Activated CD4-positive, alpha-beta T cell treated with anti-CD3 and anti-CD28 coated beads, Interleukin-2, Interleukin-4, amounts not matched to agents 100 ng/mL and 50 ng/mL, durations not matched to agents 16 hours and 8 hours (primary cell): ENCODE data around the gene PLA2G2D.
A peak's percentile ranks its signal among the peaks of the same experiment; 100 is the strongest.
"Not testable (repeated sequence)": the region's sequence is repeated elsewhere in the genome, so short reads cannot be mapped to it uniquely, and the experiment has no call there.

Source experiments
- DNase-seq: peaks from one replicate; pipeline ENCODE4 v3.0.0-alpha.2; 2020; ENCODE audit warnings: low spot score

Gene PLA2G2D

DNA sequence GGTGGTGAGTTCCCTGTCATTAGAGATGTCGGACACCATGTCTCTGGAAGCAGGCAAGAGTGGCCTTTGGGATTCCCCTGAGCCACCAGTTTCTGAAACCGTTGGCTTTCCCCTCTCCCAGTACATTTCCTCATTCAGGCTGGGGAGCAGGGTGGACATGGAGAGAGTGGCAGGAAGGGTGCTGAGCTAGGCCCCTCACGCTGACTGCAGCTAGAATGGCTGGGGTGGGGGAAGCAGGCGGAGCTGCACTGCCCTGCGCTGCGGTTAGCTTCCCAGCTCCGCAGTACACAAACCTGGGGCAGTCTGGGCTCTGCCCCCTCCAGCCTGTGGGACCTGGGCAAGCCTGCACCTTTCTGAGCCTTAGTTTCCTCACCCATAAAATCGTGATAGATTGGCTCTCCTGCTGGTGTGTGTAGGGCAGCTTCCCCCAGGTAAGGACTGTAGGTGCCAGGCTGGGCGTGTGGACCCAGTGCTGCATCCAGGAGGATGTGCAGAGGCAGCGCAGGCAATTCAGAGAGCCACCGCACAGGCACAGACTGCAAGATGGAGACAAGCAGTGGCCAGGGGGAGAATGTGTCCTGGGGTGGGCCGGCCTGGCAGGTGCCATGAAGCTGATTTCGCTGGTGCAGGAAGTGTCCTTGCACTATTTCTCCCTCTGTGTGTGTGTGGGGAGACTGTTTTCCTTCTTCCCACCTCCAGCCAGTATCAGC is 22.8 kb upstream of the PLA2G2D start:
- no peak for DNase-seq

DNA sequence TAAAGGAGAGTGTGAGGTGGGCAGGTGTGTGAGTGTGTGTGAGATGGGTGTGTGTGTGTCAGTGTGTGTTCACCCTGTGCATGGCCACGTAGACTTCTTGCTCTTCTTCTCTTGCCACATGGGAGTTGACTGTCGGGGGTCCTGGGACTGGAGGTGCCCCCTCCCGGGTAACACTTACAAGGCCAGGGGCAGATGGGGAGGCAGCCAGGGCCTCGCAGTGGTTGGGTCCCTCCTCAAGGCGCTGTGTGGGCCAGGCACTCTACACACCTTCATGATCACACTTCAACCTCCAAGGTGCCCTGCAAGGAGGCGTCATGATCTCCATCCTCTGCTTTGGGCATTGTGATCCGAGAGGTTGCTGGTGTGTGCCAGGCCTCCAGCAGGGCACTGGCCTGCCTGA is 22.1 kb upstream of the PLA2G2D start:
- no peak for DNase-seq

DNA sequence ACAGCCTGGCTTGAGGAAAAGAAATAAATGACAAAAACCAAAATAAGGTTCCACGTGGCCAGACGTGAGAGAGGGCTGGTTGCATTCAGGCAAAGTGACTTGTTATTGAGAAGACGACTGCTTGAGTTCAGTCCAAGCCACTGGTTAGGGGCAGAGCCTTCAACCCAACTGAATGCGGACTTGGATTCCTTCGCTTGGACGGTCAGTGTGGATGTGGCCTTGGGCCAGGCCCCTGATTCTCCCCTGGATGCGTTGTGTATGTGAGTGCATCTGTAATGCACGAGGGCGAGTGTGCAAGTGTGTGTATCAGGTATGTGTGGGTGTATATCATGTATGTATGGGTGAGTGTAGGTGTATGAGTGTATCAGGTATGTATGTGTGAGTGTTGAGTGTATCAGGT is 21.7 kb upstream of the PLA2G2D start:
- no peak for DNase-seq

DNA sequence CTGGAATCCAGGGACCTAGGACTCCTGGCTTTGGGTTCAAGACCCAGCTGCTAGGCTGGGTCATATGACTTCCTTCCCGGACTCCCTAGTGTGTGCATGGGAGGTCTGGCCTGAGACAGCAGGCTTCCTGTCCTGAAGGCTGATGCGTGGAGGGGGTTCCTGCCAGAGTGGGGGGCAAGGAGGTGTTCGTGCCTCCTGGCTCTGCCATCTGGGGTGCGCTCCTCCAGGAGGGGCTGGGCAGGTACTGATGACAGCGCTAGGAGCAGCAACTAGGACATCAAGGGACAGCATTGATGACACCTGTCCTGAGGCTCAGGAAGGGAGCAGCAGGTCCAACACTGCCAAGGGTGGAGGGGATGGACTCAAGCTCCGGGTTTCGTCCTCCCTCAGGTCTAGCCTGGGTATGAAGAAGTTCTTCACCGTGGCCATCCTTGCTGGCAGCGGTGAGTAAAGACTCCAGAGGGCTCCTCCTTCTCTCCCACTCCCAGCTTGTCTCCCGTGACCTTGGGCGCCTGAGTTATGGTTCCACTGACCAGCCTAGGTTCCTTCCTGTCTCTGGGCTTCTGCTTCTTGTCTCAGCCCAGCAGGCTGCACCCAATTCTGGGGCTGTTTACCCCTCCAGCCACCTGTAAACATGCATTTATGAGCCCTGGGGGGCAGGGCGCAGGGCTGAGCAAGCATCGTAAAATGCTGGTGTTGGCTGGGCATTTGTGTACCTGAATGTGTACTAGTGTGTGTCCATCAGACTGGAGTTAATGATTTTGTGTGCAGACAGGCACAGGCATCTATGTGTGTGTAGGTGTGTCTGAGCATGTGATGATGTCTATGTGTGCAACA is 20.7 kb upstream of the PLA2G2D start:
- DNase-seq, result no peak

DNA sequence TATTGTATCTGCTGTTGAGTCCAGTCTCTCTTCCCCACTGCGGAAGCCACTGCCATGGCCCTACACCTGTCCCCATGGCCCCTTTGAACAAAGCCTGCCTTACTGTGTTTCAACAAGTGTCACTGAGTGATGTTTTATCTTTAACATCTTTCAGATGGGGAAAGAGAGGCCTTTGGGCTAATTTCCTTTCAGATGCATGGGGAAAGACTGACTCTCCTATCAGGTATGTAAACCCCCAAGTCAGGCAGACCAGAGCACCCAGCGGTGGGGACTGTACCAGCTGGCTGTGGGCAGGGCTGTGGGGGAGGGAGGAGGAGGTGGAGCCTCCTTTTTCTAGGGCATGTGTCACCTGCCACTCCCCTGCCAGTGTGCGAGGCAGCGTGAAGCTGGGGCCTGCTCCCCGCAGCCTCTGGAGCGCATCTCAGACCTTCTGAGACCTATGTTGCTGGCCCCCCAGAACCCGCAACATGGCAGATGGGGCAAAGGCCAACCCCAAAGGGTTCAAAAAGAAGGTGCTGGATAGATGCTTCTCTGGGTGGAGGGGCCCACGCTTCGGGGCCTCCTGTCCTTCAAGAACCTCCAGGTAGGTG is 19.7 kb upstream of the PLA2G2D start, which contains the start of gene PLA2G2F:
PLA2G2F (plus strand) TSS at position 363 of the 590 bp plus-strand sequence; CDS start at position 468, 105 bp downstream.
- no peak for DNase-seq

DNA sequence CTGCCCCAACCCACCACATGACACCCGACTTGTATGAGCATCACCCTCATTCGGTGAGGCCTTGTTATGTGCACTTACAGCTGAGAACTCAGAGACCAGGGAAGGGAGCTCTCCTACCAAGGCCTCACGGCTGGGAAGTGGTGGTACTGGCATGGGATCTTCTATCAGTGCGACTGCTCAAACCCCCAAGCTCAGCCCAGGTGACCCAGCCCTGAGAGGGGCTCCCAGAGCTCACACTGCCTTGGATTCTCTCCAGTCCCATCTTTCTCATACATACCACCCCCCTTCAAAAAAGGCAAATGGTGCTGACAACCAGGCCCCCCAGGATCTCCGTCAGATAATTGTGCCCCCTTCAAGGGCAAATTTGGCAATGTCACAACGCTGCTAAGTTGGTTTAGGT is 19.0 kb upstream of the PLA2G2D start:
- DNase-seq, result no peak

DNA sequence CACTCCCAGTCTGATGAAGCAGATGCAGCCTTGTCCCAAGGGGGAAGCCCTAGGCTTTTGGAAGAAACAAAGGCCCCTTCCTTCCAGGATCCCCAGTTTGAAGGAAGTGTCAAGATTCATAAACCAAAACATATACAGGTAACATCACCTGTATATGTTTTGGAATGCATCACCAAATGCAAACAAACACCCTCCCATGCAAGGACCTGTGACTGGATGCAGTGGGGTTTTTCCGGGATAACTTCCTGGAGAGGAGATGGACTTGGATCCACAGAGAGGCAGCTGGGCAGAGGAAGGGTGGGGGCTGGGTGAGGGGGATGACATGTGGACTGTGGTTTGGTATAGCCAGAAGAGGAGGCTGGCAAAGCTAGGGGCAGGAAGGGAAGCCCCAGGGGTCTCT is 18.3 kb upstream of the PLA2G2D start:
- DNase-seq, result no peak

DNA sequence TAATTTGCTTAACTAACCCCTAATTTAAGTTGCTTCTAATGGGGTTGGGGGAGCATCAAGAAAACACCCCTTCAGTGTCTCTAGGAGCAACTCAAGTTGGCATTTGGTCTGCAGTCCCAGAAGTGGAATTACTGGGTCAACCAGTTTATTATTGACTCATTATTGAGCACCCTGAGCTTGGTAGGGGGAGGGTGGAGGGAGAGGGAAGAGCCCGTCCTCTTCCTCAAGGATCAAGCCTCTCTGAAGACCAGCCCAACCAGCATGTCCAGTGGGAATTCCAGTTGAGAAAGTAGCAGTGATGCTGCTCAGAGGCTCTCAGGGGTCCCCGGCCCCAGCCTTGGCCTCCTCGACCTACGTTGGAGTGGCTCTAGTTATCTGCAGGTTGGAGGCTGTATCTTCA is 17.7 kb upstream of the PLA2G2D start:
- no peak for DNase-seq

DNA sequence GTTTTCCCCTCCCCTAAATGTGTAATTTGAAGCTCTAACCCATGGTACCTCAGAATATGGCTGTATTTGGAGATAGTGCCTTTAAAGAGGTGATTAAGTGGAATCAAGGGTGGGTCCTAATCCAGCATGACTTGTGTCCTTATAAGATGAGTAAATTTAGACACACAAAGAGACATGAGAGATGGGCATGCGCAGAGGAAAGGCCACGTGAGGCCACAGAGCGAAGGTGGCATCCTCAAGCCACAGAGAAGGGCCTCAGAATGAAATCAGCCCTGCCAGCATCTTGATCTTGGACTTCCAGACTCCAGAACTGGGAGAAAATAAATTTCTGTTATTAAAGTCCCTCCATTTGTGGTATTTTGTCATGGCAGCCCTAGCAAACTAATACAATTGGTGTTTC is 16.9 kb upstream of the PLA2G2D start:
- DNase-seq, result no peak

DNA sequence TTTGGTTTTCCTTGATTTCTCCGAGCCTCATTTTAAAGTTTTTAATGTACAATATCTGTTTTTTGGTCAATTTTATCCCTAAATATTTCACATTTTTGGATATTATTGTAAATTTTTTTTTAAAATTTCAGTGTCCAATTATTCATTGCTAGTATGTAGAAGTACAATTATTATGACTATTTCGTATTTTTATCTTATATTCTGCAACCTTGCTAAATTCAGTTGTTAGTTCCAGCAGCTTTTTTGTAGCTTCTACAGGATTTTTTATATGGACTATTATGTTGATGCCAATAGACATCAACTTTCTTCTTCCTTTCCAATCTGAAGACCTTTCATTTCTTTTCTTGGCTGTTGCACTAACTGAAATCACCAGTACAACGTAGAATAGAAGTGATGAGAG is 15.7 kb upstream of the PLA2G2D start:
- no peak for DNase-seq

DNA sequence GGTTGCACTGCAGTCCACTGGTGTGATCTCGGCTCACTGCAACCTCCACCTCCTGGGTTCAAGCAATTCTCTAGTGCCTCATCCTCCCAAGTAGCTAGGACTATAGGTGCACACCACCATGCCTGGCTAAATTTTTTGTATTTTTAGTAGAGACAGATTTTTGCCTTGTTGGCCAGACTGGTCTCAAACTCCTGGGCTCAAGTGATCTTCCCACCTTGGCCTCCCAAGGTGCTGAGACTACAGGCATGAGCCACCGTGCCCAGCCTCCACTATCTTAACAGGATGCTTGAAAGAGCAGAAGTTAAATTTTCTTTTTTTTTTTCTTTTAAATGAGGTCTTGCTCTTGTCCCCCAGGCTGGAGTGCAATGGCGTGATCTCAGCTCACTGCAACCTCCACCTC is 11.2 kb upstream of the PLA2G2D start:
- DNase-seq, result not testable (repeated sequence)

DNA sequence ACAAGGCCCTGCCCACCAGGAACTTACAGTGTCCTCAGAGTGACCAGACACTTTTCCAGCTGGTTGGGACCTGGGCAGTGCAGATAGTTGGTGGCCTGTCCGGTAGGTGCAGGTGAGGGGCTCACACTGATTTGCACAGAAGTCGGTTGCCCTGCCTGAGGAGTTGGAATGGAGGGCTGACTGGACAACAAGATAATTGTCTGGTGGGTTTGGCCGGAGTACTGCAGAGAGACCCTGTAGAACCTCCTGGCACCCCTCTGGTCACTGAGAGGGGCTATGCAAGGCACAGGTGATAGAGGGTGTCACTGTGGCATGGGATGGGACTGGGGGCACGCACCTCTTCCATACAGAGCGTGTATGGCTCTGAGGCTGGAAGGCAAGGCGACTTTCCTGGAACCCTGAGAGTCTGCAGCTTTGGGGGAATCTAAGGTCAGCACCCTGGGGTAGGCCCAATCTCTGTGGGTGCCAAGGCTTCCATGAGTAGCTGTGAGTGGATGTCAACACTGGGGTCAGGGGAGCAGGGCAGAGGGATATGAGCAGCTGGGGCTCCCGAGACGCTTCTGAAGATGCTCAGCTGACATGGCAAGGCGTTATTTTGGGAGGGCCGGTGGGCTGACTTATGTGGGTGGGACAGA is 7.6 kb upstream of the PLA2G2D start:
- DNase-seq, result no peak

DNA sequence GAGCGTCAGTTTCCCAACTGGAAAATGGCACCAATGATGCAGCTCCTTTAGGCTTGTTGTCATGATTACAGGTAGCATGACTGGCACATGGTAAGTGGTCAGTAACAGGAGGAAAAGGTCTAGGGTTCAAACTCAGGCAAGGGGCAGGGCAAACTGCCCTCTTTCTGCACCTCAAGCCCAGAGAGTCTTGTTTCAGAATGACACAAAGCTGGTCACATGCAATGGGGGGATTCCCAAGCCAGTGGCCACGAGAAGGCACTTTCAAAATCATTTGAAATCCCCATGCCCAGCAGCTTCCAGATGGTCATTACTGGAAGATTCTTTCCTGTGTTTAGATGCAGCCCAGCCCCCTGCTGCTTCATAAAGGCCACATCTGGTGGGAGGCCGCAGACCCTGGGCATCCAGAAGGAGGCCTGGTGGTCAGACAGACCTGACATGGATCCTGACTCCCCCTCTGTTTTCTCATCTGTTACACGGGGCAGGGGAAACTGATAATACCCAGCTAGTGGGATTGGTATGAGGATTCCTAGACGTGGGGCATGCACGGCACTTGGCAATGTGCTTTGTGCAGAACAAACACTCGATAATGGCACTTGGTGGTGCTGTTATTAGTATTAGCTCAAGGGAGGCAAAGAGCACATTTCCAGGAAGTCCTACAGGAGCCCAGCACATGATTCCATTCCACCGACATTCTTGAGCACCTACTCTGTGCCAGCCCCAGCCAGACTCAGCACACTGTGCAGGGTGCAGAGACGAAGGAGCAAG is 6.9 kb upstream of the PLA2G2D start:
- DNase-seq, result peak; percentile 30

DNA sequence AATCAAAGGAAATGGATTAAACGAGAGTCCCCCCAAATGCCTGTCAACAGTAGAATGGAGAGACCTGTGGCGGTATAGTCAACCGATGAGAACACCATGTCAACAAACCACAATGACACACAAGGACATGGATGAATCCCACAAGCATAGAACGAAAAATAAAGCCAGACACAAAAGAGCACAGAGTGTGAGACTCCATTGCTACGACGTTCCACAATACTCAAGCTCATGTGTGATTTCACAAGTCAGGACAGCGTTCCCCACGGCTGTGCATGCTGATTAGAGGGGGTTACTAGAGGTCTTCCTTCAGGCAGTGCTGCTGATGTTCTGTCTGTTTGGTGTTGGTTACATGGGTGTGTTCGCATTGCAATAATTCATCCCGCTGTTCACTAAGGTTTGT is 5.8 kb upstream of the PLA2G2D start:
- DNase-seq, result no peak

DNA sequence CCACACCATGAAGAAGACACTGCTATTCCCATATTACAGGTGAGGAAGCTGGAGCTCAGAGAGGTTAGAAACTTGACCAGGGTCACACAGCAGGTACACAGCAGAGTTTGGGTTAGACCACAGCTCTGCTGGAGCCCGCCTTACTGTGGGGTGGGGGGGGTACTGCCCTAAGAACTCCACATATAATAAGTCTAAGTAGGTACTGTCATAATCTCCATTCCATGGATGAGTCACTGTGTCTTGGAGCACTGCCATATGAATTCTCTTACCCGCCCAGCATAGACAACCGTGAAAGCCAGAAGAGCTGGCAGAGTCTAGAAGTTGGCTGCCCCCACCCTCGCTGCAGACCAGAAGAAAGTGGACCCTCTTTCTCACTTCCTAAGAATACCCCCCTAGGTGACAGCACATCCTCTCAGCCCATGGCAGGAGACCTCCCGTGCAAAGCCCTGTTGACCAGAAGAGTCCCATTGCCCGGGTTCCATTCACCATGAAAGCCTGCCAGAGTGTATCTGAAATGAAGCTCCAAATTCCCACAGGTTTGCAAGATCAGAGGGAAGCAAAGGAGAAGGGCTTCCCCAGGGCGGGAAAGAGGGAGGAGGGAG is 5.2 kb upstream of the PLA2G2D start:
- DNase-seq, result peak; percentile 31

DNA sequence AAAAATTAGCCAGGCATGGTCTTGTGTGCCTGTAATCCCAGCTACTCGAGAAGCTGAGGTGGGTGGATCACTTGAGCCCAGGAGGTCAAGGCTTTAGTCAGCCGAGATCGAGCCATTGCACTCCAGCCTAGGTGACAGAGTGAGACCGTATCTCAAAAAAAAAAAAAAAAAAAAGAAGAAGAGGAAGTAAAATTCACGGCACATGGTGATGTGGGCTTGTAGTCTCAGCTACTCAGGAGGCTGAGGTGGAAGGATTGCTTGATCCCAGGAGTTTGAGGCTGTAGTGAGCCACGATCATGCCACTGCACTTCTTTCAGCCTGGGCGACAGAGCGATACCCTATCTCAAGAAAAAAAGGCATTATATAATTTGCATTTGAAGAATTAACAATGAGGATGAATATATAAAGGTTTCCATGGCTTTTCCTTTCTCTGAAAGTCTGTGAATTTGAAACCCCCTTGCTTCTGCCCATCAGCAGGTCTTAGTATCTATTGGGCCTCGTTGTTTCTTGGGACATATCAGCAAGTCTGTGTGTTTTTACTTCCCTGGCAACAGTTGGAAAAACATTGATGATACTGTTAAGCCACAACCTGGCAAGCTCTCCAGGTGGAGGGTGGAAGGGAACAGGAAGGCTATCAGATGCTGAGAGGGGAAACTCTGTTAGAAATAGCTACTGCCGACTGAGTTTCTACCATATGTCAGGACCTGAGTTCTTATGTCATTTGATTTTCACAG is 4.6 kb upstream of the PLA2G2D start:
- no peak for DNase-seq

DNA sequence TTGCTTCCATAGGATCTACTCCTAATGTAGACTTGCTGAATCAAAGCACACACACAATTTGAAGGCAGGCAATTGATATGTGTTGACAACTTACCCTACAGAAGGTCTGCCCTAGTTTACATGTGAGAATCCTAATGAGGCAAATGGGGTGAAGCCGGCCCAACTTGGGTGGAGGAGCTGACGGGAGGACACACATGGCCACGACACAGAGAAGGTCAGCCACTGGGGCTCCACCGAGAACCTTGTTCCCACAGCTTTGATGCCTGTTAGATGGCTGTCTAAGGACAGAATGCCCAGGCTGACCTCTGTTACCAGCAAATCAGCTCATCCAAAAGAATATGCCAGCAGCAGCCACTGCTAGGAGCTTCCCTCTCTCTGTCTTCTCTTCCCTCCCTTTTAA is 1.5 kb upstream of the PLA2G2D start:
- no peak for DNase-seq

DNA sequence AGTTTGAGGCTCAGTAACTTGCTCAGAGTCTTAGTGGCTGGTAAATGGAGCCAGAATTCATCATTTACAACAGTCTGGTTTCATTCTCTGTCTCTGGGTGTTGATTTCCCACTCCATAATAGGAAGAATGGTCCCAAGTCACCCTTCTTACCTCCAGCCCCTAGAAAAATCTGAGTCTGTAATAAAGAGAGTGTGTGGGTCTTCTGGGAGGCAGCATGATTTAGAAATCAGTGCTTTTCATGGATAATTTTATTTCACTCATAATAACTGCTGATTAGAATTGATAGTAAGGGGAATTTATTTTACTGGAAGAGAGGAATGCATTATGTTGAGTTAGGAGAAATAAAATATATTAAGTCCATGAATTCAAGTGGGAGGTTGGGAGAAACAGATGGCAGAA is 2.1 kb downstream of the PLA2G2D start:
- no peak for DNase-seq

DNA sequence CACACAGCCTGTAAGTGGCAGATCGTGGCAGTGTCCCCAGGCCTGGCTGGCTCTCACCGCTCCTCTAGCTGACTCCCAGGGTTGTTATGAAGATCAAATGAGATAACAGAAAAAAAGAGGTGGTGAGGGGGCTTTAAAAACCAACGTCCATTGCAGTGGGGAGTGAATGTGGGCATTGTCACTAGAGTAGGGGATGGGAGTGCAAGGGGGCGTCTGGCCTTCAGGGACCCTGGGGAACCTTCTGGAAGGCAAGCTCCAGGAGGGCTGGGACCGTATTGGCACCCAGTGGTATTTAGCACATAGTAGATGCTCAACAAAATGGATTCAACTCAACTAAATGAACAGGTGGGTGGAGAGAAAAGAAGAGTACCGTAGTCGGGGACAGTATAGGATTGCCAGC is 3.4 kb downstream of the PLA2G2D start:
- no peak for DNase-seq

DNA sequence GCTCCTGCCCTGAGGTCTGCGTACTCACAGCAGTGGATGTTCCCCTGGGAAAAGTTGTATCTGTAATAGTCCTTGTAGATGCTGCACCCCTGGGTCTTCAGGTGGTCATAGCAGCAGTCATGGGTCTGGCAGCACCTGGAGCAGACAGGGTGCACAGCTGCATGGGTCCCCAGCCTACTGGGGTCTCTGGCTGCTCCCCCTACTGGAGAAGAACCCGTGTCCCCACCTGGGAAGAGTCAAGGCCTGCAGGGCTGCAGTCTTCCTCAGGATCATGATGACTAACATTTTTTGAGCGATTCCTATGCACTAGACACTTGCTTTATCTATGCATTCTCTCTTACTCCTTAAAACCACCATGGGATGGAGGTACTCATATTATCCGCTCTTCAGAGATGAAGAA is 3.9 kb downstream of the PLA2G2D start:
- no peak for DNase-seq
